GM12801 (cell line): ENCODE measurements around the gene CLIC3.

Source experiments
- CTCF ChIP-seq: IDR thresholded peaks from one replicate; pipeline ENCODE4 v1.5.1; 2011; ENCODE audit warnings: control low read depth; ENCODE audit not compliant: insufficient read length; ENCODE audit errors: extremely low read depth

CLIC3 gene

DNA sequence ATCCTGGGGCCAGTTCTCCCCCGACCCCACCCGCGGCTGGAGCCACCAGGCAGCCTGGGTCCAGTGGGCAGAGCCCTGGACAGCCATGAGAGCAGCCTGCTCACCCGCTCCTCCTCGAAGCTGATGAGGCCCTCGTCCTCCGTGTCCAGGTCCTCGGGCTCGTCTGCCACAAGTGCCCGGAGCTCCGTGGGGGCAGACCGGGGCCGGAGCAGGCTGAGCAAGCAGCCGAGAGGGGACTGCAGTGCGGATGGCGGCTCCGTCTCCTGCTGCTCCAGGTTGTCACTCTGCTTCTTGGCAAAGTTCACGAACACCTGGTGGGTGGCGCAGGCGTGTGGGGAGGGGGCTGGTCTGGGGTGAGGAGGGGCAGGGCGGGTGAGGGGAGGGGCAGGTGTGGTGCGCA, 11.9 kb upstream of the CLIC3 start:
- no peak for TF ChIP-seq CTCF

- no peak for TF ChIP-seq CTCF
These were observed 11.5 kb upstream of the CLIC3 start for GRCh38 chr9:137007816-137008270.

GRCh38 chr9:137007108-137007815, 10.9 kb upstream of the CLIC3 start:
- TF ChIP-seq CTCF, result no peak

DNA sequence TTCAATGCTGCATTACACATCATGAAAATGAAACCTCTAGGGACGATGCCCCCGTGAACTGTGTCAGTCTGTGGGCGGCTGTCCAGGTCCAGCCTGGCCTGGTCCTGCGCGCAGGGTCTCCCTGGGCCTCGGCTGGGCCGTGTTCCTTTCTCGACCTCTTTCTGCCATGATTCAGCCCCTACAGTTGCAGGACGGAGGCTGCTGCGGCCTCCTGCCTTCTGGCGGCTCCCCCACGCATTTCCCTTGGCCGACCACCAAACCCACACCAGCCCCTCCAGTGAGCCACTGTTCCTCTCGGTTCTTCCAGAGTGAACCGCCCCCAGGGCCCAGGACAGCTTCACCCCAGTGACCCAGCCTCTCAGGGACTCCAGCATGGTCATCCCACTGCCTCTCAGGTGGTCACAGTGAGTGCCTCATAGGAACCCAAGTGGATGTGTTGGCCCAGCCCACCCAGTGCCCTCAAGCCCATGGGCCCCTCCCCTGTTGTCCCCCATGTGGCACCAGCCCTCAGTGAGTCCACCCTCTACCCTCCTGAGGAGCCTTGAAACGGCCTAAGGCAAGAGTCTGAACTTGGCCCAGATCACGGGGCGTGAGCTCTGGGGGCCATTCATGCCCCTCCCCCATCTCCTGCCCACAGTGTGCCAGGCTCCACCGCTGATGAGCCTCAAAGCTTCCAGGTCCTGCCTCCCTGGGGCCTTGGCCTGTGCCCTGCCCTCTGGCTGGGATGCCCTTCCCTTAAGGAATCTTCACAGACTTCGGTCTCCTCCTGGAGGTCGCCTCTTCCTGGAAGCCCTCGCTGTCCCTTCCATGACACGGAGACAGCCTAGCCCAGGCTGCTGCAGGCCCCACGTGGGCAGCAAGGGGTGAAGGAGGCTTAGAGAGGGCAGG, 10.0 kb upstream of the CLIC3 start:
- no peak for TF ChIP-seq CTCF

- TF ChIP-seq CTCF, result no peak
These were observed 6.3 kb upstream of the CLIC3 start for GRCh38 chr9:137002646-137003041.

DNA sequence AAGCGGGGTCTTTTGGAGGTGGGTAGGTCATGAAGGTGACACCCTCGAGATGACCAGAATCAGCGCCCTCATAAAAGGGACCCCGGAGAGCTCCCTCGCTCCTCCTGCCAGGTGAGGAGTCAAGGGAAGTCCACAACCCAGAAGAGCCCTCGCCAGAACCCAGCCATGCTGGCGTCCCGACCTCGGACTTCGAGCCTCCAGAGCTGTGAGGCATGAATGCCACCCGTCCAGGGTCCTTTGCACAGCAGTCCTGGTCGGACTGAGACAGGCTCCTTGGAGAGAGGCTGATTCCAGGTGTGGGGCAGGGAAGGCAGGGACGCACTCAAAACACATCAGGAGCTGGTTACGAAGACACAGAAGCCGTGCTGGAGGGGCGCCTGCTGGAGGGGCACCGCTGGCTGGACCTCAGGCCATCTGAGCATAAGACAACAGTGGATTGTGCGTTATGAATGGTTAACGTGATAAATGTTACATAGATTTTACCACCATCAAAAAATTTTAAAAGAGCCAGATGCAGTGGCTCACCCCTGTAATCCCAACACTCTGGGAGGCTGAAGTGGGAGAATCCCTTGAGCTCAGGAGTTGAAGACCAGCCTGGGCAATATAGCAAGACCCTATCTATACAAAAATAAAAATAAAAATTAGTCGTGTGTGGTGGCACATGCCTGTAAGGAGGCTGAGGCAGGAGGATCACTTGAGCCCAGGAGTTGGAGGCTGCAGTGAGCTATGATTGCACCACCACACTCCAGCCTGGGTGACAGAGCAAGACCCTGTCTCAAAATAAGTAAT, 5.7 kb upstream of the CLIC3 start:
- no peak for TF ChIP-seq CTCF
